Measurements from ENCODE around the gene PRM3.

The PRM3 gene

GRCh38 chr16:11283820-11284248 is 10.4 kb upstream of the PRM3 start:
- no peak for DNase-seq (ENCODE audit: low spot score)

- peak; percentile 43 for DNase-seq (ENCODE audit: low spot score)
Measured at GRCh38 chr16:11280616-11281522, 7.4 kb upstream of the PRM3 start, which contains the start of gene PRM1. Gene PRM1, minus strand, starts transcription at chr16:11281330. Its CDS starts 92 bp downstream, at chr16:11281238.

GRCh38 chr16:11278681-11279628 is 5.5 kb upstream of the PRM3 start:
- no peak for DNase-seq (ENCODE audit: low spot score)

- no peak for DNase-seq (ENCODE audit: low spot score)
Measured at GRCh38 chr16:11277607-11278337, 4.3 kb upstream of the PRM3 start.

GRCh38 chr16:11276896-11277593 is 3.6 kb upstream of the PRM3 start:
- DNase-seq (ENCODE audit: low spot score), result no peak

- no peak for DNase-seq (ENCODE audit: low spot score)
Measured at GRCh38 chr16:11276143-11276895, 2.9 kb upstream of the PRM3 start, which contains the start of gene PRM2. Gene PRM2, minus strand, starts transcription at chr16:11276480. Its CDS starts 110 bp downstream, at chr16:11276370.

- DNase-seq (ENCODE audit: low spot score), result no peak
Measured at GRCh38 chr16:11274964-11275363, 1.5 kb upstream of the PRM3 start.

- DNase-seq (ENCODE audit: low spot score), result no peak
Measured at GRCh38 chr16:11273721-11274324, 394 bp upstream of the PRM3 start.

- no peak for DNase-seq (ENCODE audit: low spot score)
Measured at GRCh38 chr16:11272484-11272883, 945 bp downstream of the PRM3 start.

- no peak for DNase-seq (ENCODE audit: low spot score)
Measured at GRCh38 chr16:11271610-11272009, 1.8 kb downstream of the PRM3 start.

- no peak for DNase-seq (ENCODE audit: low spot score)
Measured at GRCh38 chr16:11270602-11271162, 2.7 kb downstream of the PRM3 start.

- no peak for DNase-seq (ENCODE audit: low spot score)
Measured at GRCh38 chr16:11268921-11269375, 4.5 kb downstream of the PRM3 start, which contains the start of gene TNP2. Gene TNP2, minus strand, starts transcription at chr16:11269325. Its CDS starts 63 bp downstream, at chr16:11269262.

- DNase-seq (ENCODE audit: low spot score), result no peak
Measured at GRCh38 chr16:11265124-11265523, 8.3 kb downstream of the PRM3 start.

- no peak for DNase-seq (ENCODE audit: low spot score)
Measured at GRCh38 chr16:11264155-11264832, 9.1 kb downstream of the PRM3 start.

GRCh38 chr16:11263737-11264136 is 9.7 kb downstream of the PRM3 start:
- no peak for DNase-seq (ENCODE audit: low spot score)

- no peak for DNase-seq (ENCODE audit: low spot score)
Measured at GRCh38 chr16:11262915-11263314, 10.5 kb downstream of the PRM3 start.

- no peak for DNase-seq (ENCODE audit: low spot score)
Measured at GRCh38 chr16:11260596-11260966, 12.8 kb downstream of the PRM3 start.

Measured in SK-N-DZ (cell line).